HG03097 (cell line): ENCODE results near the gene SOX13.

Experiments
- ATAC-seq: cut with Tn5 transposase; IDR thresholded peaks from one replicate; pipeline ENCODE4 v1.9.1; 2021; ENCODE audit not compliant: unreplicated experiment, low FRiP score

Gene SOX13

DNA sequence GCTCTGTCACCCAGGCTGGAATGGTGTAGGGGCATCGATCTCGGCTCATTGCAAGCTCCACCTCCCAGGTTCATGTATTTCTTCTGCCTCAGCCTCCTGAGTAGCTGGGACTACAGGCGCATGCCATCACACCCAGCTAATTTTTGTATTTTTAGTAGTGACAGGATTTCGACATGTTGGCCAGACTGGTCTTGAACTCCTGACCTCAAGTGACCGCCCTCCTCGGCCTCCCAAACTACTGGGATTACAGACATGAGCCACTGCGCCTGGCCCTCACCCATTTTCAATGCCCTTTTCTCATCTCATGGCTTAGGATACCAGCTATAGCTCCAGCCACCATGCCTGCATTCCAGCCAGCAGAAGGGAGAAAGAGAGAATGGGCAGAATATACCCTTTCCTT is 12.9 kb upstream of the SOX13 start:
- no peak for ATAC-seq

DNA sequence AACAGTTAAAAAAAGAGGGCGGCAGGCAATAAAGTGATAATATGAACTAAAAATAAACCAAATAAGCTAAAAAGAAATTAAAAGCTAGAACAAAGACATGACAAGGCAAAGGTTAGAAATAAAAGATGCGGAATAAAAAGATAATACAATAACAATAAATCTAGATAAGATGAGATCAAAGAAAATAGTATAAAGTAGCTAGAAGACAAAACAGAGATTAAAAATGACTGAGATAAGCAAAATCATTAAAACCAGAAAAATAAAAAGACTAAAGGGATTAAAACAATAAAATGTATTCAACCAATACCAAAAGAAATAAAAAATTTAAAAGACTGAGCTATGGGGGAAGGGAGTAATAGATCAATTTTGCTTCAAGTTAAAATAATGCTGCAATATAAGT is 10.8 kb upstream of the SOX13 start:
- ATAC-seq: no peak

DNA sequence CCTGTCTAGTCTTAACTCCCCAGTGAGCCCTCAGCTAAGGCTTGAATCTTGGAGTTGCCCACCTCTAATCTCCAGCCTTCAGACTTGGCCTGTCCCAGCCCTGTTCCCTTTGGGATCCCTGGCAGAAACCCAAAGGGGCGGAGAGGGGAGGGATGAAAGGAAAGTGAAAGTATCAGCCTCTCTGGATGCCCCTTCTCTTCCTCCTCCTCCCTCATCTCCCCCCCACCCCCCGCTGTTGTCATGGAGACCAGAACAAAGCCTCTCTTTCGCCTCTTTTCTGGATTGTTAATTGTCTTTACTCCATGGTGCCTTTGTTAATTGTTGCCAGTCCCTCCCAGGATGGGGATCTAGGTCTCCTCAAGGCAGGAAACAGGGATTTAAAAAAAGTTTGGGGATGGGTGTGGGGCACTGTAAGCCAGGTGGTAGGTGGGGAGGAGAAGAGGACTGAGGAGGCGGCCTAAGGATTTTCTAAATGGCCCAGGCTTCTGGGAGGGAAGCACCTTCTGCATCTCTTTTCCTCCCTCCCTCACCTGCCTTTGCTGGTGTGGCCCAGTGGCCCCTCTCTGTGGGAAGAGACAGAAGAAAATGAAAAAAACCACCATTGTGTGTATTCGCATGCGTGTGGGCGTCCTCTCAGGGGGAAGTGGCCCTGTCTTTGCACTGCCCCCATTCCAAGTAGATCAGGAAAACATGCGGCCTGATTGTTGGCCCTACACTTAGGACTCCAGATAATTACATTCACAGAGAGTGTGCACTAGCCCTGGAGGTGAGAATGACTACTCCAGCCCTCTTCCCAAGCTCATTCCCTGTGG is 7.5 kb upstream of the SOX13 start:
- ATAC-seq: no peak

DNA sequence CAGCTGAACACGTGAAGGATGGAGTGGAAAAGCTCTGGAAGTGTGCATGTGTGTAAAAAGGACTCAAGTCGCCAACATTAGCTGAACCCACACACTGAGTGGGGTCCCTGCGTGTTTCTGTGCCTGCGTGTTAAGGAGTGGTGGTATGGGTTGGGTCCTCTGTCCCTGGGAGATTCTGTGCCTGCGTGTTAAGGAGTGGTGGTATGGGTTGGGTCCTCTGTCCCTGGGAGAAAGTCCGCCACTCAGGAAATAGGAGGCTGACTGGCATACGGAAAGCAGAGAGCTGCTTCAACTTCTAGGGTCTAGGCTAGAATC is 7.0 kb upstream of the SOX13 start:
- ATAC-seq: no peak

DNA sequence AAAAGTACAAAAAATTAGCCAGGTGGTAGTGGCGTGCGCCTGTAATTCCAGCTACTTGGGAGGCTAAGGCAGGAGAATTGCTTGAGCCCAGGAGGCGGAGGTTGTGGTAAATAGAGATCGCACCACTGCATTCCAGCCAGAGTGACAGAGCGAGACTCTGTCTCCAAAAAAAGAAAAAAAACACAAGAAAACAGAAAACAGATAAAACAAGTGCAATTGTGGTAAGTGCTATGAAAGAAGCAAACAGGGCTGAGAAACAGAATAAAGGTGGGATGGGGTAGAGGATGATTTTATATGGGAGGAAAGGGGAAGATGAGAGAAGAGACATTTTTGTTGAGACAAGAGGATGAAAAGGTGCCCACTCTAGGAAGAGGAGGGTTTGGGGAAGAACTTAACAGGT is 5.0 kb upstream of the SOX13 start:
- no peak for ATAC-seq

DNA sequence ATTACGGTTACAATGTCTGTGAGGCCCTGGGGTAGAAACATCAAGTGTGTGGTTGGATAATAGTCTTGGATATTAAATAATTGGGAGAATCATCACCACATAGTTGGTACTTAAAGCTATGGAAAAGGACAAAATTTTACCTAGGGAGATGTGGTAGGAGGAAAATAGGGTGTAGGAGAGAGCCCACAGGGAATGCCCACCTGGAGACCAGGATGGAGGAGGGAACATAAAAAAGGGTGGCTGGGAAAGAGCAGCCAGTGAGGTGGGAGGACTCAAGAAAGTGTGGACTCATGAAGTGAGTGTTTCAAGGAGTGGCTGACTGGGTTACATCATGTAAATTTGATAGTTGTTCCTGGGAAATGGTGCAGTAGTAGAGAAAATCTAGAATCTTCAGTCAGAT is 3.0 kb upstream of the SOX13 start:
- no peak for ATAC-seq

DNA sequence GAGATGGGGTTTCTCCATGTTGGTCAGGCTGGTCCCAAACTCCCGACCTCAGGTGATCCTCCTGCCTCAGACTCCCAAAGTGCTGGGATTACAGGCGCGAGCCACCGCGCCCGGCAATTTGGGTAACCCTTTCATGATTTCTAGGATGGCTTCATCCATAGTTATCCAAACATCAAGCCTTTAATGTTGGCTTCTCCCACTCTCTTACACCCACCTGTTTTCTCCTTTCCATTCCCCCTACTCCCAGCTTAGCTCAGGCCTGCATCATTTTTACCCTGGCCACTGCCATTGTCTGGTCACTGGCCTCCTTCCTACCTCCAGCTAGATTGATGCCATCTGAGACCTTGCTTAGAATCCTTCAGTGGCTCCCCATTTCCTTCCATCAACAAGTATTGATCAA is 2.0 kb upstream of the SOX13 start:
- ATAC-seq: no peak

DNA sequence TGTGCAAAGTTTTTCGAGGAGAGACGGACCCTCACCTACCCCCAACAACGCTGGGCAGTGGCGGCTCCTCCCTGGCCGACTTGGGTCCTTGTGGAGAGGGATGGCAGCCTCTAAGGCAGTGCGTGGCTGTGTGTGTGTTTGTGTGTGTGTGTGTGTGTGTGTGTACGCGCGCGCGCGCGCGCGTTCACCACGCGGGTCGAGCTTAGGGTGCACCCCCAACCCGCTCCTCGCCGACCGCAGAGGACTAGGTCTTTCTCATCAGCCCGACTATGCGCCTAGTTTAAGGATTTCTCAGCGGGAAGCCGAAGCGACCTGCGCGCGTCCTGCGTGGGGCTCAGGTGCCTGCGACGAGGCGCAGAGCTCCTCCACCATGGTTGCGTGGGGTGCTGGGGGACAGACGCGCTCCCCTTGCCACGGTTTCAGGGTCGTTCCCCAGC is 940 bp downstream of the SOX13 start:
- no peak for ATAC-seq

DNA sequence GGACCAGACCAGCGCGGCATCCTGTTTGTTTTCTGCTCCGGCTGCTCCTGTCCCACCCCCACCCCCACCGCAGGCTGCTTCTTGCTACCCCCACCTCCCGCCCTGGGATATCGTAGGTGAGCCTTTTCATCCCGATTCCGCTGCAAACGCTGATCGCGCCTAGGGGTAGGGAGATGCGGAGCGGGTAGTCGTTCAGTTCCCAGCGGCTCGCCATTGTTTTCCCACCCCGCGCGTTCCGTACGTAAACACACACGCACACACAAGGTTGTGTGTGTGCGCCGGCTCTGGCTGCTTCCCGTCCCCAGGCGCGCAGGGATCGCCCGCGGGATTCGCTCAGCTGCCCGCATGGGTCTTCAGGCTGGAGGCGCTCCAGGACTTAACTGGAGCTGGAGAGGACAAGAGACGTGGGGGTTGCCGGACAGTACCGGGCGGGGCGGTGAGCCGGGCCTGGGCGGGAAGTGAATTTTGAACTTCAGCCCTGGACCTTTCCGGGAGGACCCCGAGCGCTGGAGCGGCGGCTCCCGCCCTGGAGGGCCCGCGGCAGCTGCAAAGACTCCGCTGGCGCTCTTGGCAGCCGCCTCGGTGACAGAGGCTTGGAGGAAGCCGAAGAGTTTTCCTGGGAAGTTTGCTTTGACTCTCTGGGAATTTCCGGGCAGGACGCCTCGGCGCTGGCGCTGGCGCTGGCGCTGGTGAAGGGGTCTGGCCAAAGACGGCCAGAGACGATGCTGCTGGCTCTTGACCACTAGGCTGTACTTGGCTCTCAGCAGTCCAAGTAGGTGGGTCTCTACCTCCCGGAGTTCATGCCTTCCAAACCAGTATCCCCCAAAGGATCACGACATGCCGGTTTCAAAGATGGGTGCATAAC is 1.6 kb downstream of the SOX13 start:
- no peak for ATAC-seq

DNA sequence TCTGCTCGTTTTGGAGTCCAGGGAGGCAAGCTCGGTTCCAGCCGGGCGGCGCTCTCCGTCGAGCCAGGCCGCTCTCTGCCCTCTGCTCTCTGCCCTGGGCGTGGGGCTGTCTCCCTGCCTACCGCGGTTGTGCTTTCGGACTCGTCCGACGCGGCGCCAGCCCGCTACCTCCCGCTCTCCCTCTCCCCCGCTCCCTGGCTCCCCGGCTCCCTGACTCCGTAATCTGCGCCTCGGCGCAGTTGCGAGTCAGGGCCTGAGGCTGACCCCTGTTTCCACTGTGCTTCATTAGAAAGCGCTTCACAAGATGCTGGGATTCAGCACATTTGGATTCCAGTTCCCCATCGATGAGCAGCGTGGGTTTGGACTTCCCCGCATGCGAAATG is 2.2 kb downstream of the SOX13 start:
- no peak for ATAC-seq

DNA sequence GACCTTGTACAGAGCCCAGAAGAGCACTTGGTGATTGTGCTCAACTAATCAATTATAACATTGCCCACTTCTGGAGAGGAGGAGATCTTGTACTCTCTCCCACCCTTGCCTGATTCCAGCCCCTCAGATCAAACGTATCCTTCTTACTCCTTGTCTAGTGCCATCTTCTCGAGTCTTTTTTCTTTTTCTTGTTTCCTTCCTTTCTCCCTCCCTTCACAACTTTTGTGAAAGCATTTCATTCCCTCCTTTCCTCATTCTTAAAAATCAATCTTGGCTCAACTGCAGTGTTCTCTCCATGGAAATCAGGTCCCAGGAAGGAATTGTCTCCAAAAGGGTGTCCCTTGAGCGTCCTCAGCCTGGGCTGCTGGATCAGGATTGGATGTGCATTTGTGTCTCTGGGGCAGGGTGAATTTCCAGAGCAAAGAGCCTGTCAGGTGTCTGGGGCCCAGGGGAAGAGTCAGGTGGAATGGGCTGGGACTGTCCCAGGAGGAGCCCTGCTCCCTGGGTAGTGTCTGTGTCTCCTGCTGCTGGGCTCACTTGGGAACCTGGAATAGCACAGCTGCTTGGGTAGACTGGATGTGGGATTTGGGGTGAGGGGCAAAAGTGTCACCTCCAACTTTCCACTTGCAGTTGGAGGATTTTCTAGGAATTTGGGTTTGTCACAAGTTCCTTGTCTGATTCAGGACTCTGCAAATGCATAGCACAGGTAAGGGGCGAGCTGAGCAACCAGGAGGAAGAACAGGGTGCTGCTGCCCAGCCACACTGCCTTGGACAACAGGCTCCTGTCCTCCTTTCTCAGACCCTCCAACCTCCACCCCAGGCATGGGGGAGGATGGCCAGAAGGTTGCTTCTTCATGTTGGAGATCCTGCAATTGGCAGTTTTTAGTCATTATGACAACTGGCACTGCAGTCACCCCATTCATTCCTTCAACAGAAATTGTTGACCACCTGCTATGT is 3.3 kb downstream of the SOX13 start:
- no peak for ATAC-seq

DNA sequence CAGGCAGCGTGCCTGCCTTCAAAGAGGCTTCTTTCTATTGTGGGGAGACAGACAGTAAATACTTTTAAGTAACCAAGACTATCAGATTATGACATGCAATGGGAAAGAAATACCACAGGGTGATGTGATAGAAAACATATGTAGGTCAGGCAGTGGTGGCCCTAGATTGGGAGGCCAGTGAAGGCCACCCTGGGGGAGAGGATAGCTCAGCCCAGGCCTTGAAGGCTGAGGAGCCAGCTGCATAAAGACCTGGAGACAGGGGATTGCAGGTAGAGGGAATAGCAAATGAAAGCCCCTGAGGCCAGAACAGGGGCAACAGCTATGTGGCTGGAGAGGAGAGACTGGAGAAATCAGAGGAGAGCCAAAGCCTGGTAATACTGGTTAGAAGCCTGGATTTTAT is 4.0 kb downstream of the SOX13 start:
- ATAC-seq: no peak

DNA sequence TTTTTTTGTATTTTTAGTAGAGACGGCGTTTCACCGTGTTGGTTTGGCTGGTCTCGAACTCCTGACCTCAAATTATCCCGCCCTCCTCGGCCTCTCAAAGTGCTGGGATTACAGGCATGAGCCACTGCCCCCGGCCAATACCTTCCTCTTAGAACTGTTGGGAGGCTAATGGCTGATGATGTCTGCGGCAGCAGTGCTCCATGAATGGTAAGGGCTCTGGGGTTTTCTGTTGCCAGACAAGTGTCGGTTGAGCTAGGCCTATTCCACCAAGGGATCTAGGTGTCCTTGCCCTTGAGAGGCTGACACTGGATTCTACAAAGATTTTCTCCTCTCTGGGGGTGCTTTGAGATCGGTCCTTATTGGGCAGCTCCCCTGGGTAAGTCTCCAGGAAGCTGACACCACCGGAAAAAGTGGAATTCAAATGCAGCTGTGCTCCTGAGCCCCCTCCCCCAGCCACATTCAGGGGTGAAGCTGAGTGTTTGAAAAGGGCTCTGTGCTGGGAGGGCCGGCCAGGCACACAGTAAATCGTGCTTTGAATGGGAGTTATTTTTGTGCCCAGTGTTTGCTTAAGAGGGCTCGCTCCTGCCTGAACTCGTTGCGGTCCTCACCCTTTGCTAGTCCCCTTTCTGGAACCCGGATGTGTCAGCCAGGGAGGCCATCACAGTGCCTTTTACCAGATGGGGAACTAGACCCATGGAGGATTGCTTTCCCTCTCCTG is 5.2 kb downstream of the SOX13 start:
- no peak for ATAC-seq

DNA sequence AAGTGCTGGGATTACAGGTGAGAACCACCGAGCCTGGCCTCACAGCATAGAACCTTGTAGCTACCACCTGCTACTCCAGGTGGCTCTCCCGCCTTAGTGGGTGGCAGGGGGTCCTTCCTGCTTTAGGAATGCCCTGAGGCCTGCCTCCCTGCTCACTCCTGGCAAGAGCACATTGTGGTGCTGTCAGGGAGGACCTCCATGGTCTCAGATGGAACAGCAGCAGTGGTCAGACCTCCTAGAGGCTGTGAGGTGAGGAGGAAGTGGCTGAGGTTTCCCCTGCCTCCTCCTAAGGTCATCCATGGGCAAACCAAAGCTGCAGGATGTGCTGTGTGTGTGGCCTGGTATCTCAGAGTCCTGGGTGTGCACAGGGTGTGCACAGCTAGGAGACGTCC is 6.7 kb downstream of the SOX13 start:
- no peak for ATAC-seq

DNA sequence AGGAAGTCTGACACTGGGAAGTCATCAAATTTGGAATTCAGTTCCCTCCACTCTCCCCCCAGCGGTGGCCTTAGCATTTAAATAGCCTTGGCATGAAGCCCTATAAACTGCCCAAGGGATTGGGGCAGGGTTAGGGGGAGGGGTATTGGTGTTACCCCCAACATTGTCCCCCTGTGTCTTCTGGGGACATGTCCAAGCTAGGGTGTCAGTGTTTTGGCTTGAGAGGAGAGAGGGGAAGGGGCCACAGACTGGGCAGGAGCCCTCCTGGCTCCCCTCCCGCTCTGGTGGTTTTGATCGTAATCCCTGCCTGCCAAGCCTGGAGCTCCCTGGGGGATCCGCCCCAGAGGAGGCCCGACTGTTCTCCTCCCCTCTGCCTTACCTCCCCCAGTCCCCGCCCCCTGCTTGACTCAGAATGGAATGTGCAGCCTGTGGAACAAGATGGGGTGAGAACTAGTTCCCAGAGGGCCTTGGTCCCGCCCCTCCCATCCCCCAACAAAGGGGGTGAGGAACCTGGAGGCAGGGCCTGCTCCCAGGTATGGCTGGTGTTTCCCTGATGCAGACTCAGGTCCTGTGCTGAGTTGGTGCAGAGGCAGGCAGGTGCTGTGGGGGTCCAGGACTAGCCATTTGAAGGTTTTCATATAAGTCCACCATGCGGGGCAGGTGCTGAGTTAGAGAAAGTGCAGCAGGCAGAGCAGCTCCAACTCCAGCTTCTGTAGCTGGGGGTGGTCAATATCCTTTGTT is 7.4 kb downstream of the SOX13 start:
- ATAC-seq: no peak

DNA sequence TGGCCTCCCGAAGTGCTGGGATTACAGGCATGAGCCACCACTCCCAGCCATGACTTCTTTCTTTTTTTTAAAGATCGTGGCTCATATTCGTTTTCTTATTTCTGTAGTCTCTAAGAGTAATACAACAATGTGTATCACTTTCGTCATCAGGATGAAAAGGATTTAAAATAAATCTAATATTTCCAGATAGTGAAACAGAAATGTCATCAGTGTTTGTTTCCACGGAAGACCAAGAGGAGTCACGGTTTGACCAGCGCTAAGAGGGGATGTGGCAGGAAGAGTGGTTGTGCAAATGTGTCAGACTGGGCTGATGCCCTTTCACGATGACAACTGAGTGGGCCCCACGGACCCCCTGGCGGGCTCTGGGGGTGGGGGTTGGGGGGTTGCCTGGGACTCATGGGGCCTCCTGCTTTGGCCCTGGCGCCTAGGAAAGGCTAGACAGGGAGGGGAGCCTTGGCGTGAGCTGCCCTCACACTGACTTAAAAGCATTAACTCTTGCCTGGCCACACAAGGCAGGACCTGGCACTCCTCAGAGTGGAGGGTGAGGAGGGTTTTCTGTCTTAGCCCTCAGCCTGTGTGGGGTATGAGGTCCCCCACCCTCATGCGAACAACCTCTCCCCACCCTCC is 8.4 kb downstream of the SOX13 start:
- ATAC-seq: no peak

DNA sequence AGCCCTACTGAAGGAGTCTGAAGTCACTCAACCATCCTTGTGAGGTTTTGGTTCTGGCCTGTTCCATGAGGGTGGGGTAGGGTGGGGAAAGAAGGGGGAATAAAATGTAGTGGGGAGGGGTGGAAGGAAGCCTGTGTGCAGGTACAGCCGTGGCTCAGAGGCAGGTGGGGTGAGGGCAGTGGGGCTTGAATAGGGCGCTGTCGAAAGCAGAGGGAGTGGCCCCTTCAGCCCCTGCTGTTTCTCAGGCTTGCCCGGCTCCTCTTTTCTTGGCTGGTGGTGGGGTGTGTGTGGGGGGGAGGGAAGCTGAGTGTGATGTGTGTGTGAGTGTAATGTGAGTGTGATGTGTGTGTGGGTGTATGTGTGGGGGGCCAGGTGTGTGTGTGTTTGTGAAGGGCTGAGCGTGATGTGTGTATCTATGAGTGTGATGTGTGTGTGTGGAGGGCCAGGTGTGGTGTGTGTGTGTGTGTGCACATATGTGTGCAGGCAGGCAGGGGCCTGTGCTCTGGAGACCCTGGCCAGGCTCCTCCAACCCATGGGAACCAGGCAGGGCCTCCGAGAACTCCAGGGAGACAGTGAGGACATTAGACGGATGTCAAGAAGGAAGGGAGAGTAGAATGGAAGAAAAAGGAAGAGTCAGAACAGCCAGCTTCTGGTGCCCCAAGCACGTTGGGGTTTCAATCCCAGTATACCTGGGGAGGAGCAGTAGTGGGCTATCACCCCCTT is 9.0 kb downstream of the SOX13 start:
- ATAC-seq: no peak

DNA sequence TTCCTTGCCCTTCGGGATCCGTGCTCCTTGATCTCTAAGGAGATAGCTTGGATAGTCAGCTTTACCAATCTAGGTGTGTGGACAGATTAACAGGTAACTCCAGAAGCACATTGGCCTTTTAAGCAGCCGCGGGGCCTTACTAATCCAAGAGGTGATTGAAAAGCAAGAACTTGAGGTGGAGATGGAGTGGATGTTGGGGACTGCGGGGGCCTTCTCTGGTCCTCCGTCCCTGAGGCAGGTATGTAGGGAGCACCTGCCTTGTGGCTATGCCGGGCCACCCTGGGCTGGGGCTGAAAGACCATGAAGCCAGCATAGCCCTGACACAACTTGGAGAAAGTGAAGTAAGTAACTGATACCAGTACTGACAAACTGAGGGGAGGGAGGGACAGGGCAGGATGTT is 10.6 kb downstream of the SOX13 start:
- no peak for ATAC-seq
